C4-2B (cell line): Measurements from ENCODE around the gene MYH1.

Experiments
- ZFX ChIP-seq: fragments of 450-650 bp; IDR thresholded peaks from 2 replicates; pipeline ENCODE4 v1.6.1; 2017
- TF ChIP-seq, protein P1 (sequence below): fragments of 450-650 bp; conservative IDR thresholded peaks from 2 replicates; pipeline ENCODE4 v1.5.1; 2017; ENCODE audit warnings: mild to moderate bottlenecking

- TF ChIP-seq, protein P1, sequence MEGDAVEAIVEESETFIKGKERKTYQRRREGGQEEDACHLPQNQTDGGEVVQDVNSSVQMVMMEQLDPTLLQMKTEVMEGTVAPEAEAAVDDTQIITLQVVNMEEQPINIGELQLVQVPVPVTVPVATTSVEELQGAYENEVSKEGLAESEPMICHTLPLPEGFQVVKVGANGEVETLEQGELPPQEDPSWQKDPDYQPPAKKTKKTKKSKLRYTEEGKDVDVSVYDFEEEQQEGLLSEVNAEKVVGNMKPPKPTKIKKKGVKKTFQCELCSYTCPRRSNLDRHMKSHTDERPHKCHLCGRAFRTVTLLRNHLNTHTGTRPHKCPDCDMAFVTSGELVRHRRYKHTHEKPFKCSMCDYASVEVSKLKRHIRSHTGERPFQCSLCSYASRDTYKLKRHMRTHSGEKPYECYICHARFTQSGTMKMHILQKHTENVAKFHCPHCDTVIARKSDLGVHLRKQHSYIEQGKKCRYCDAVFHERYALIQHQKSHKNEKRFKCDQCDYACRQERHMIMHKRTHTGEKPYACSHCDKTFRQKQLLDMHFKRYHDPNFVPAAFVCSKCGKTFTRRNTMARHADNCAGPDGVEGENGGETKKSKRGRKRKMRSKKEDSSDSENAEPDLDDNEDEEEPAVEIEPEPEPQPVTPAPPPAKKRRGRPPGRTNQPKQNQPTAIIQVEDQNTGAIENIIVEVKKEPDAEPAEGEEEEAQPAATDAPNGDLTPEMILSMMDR = no peak
- TF ChIP-seq ZFX = no peak
Measured at GRCh38 chr17:10460062-10460461, 58.3 kb downstream of the MYH1 start.
